ENCODE measurements around the gene HSPB7.

The HSPB7 gene

GRCh38 chr1:15973772-15974171, 44.1 kb downstream of the HSPB7 start:
- DNase-seq, result no peak

DNA sequence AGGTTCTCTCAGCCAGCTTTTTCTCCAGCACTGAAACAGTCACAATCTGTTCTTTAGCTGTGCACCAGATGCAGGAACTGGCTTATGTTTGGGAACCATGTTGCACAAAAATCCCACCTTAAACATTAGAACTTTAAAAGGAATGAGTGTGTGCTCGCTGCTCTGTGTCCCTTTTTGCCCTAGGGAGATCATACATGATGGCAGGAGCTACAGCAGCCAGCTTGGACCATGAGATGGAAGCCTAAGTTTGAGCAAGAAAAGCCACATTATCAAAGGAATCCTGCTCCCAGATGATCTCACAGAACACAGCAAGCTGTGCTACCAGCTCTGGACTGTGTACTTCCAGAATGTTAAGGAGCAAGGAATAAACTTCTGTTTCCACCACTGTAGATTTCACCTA, 45.4 kb downstream of the HSPB7 start:
- DNase-seq, result no peak

DNA sequence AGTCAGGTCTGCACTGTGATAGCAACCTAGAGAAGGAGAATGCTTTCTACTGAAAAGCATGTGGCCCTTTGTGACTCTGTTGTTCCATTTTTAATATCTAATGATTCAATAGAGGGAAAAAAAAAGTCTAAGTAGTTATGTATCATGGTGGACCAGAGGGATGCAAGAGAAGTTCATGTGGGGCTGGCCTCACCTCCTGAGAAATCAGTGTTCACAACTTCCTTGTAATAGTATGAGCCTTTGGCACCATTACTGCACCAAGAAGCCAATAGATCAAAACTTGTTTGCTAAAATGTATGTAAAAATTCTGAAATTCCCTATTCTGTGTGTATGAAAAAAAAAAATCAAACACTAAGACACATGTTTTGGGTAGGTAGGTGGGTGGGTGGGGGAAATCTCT, 46.9 kb downstream of the HSPB7 start:
- DNase-seq, result no peak

DNA sequence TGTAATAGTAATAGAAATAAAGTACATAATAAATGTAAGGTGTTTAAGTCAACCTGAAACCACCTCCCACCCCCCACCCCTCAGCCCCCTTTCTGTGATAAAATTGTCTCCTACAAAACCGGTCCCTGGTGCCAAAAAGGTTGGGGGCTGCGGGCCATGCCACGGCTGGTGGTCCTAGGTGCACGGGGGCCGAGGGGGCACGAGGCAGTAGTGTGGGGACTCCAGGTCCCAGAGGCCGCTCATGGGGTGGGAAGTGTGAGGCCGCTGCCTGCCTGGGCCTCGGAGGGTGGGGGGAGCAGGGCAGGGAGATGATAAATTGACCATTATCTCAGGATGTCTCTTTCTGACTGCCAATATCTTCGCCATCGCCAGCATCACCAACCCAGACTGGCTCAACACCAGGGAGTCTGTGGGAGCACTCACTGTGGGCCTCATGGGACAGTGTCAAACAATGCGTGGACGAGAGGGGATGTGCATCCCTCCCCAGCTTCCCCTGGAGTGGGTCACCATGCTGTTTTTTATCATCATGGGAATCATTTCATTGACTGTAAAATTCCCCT, 48.4 kb downstream of the HSPB7 start:
- DNase-seq, result no peak

DNA sequence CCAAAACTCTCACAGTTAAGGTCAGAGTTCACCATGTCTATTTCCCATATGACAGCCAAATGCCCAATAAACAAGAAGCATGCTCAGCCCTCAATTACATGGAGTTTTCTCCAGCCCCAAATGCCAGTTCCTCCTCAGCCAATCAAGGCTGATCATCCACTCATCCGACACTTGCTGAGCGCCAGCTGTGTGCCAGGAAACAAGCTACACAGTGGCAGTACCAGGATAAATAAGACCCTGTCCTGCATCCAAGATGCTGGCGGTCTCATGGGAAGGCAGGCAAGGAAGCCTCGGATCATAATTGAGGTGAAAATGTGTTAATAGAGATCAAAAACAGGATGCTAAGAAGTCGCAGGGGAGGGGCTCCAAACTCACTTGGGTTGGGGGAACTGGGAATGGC, 49.7 kb downstream of the HSPB7 start:
- no peak for DNase-seq

- DNase-seq, result no peak
These were observed 50.9 kb downstream of the HSPB7 start for GRCh38 chr1:15966956-15967344.

DNA sequence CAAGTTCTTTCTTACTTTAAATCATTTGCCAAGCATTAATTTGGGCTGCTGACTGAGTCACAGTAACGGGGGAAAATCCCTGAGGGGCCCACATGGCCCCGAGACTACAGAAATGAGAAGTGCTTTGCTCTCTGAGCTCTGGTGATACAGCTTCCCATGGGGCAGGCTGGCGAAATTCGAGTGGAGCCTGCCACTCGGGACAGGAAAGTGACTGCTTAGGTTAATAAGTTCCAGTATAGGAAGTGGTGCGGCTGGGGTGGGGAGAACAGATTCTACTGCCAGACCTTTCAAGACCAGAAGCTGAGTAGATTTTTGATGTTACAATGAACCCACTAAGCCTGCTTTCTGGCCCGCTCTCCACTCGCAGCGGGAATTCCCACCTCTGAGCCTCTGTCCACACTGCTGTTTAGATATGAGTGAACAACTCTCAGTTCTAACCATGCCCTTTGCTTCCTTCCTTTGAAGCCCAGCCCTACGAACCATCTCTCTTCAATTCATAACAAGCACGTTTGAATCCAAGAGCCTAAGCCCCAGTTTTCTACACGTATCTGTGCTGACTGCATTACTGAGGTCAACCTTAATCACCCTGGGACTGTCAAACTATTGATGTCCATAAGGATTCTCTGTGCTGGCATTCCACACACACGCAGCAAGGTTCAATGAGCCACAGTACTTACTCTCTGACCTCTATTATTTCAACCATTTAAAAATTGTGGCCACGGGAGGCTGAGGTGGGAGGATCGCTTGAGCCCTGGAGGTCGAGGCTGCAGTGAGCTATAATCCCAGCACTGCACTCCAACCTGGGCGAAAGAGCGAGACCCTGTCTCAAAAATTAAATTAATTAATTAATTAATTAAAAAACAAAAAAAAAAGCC, 51.5 kb downstream of the HSPB7 start:
- DNase-seq, result no peak

GRCh38 chr1:15965228-15965767, 52.5 kb downstream of the HSPB7 start:
- DNase-seq, result no peak

Measured in NCI-H2227 treated with DMSO at 0.1 percent for 48 hours (cell line).